Nephron progenitor cell (in vitro differentiated cells): ENCODE measurements around the gene AJAP1.

Experiments used
- DNase-seq: peaks from one replicate; pipeline ENCODE4 v3.0.0; 2021
- H3K27ac Mint-ChIP-seq: 2 replicates; pipeline ENCODE4 v1.8.0; 2021; ENCODE audit warnings: mild to moderate bottlenecking, moderate library complexity, mixed read lengths
- H3K27me3 Mint-ChIP-seq: 2 replicates; pipeline ENCODE4 v1.8.0; 2021; ENCODE audit warnings: mild to moderate bottlenecking, low read depth, mixed read lengths; ENCODE audit not compliant: poor library complexity
- H3K36me3 Mint-ChIP-seq: 2 replicates; pipeline ENCODE4 v1.8.0; 2021; ENCODE audit warnings: low read depth, mixed read lengths
- H3K4me1 Mint-ChIP-seq: 2 replicates; pipeline ENCODE4 v1.8.0; 2021; ENCODE audit warnings: mixed read lengths
- H3K4me3 Mint-ChIP-seq: 2 replicates; pipeline ENCODE4 v1.8.0; 2021; ENCODE audit warnings: mild to moderate bottlenecking, moderate library complexity, mixed read lengths
- H3K9me3 Mint-ChIP-seq: 2 replicates; pipeline ENCODE4 v1.8.0; 2021; ENCODE audit warnings: mild to moderate bottlenecking, moderate library complexity, mixed read lengths
- CTCF ChIP-seq: fragments of 200-600 bp; sonication (generic); IDR thresholded peaks from 2 replicates; pipeline ENCODE4 v1.5.0; 2021; ENCODE audit warnings: antibody characterized with exemption

The AJAP1 gene

GRCh38 chr1:4768553-4768952 lies 114.1 kb downstream of the AJAP1 start:
- Mint-ChIP-seq H3K36me3 (no peaks in the 10 kb centered on the region), H3K4me1 (peaks cover 26% of the 10 kb centered on the region), H3K27ac (no peak overlapping the region), H3K27me3 (peaks cover 10% of the 10 kb centered on the region), H3K4me3 (no peak overlapping the region), H3K9me3 (no peaks in the 10 kb centered on the region)
- DNase-seq = no peak
- TF ChIP-seq CTCF = no peak

GRCh38 chr1:4769516-4770280 lies 115.3 kb downstream of the AJAP1 start:
- no peak for DNase-seq
- Mint-ChIP-seq H3K4me1 (peaks cover 28% of the 10 kb centered on the region), H3K27ac (no peak overlapping the region), H3K9me3 (no peaks in the 10 kb centered on the region), H3K36me3 (no peaks in the 10 kb centered on the region), H3K27me3 (peaks cover 16% of the 10 kb centered on the region), H3K4me3 (no peak overlapping the region)
- TF ChIP-seq CTCF = no peak

GRCh38 chr1:4770713-4771112 lies 116.3 kb downstream of the AJAP1 start:
- no peak for TF ChIP-seq CTCF
- peaks cover 9% of the 10 kb centered on the region for H3K27me3 Mint-ChIP-seq
- peaks cover 28% of the 10 kb centered on the region for H3K4me1 Mint-ChIP-seq
- H3K27ac Mint-ChIP-seq = no peak overlapping the region
- H3K36me3 Mint-ChIP-seq = no peaks in the 10 kb centered on the region
- H3K4me3 Mint-ChIP-seq = no peak overlapping the region
- no peaks in the 10 kb centered on the region for H3K9me3 Mint-ChIP-seq
- no peak for DNase-seq

- H3K27me3 Mint-ChIP-seq = peaks cover 9% of the 10 kb centered on the region
- peaks cover 28% of the 10 kb centered on the region for H3K4me1 Mint-ChIP-seq
- H3K9me3 Mint-ChIP-seq = no peaks in the 10 kb centered on the region
- H3K36me3 Mint-ChIP-seq = no peaks in the 10 kb centered on the region
- no peak for DNase-seq
- no peak overlapping the region for H3K27ac Mint-ChIP-seq
- H3K4me3 Mint-ChIP-seq = no peak overlapping the region
- no peak for TF ChIP-seq CTCF
These were observed 116.9 kb downstream of the AJAP1 start for GRCh38 chr1:4771267-4771666.

GRCh38 chr1:4771721-4772120 lies 117.3 kb downstream of the AJAP1 start:
- Mint-ChIP-seq H3K4me1 (peaks cover 28% of the 10 kb centered on the region), H3K36me3 (no peaks in the 10 kb centered on the region), H3K27me3 (peaks cover 9% of the 10 kb centered on the region), H3K27ac (no peak overlapping the region), H3K4me3 (no peak overlapping the region), H3K9me3 (no peaks in the 10 kb centered on the region)
- TF ChIP-seq CTCF = no peak
- DNase-seq = no peak
